Measurements from ENCODE around the gene DUS3L. TPM values are rescaled to one million over a fixed set of nuclear protein-coding genes. Genes with fewer than 3 reads are reported as not detected.

DUS3L gene
- total RNA-seq, 1 experiment from 2014 or later, result 24.7 TPM

GRCh38 chr19:5822181-5822844 lies 31.4 kb upstream of the DUS3L start:
- no peak for DNase-seq (ENCODE audit: low read depth)

DNA sequence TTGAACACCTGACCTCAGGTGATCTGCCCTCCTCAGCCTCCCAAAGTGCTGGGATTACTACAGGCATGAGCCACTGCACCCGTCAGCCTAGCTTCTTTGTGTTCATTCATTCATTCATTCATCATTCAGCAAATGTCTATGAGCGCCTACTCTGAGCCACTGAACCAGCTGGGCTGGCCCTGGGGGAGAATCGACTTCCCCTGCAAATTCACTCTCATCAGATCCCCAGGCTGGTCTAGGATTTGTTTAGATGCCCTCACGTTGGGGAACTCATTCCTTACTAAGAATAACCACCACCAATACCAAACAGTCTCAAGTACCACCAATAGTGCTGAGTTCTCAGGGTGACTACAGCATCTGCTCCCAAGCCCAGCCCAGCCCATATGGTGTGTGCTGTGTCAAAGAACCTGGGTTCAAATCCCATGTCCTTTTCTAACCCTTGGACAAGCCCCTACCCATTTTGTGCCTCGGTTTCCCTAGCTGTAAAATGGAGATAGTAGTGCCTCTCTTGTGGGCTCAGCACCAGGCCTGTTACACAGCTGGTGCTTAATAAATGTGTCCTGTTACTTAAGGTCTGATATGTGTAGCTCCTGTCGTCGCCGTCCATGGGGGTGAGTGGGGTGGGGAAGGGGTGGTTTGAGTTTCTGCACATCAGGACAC lies 30.7 kb upstream of the DUS3L start:
- no peak for DNase-seq (ENCODE audit: low read depth)

- DNase-seq (ENCODE audit: low read depth), result no peak
These were observed 29.8 kb upstream of the DUS3L start for GRCh38 chr19:5820785-5821184.

DNA sequence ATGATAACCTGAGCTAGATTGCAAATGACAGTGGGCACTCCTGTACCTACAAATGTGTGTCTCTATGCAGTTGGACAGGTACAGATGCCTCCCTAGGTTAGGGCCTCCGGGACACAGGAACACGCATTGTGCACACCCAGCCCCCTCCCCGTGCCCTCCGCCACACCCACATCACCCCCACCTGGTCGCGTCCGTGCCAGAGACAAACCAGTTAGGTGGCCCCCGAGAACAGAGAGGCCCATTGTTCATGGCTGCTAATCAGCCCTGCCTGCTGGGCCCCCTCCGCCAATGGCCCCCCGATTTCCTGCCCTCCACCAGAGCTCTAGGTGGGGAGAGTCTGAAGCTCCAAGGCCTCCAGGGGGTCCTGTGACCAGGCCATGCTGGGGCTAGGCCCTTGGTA lies 27.6 kb upstream of the DUS3L start:
- DNase-seq (ENCODE audit: low read depth), result no peak

DNA sequence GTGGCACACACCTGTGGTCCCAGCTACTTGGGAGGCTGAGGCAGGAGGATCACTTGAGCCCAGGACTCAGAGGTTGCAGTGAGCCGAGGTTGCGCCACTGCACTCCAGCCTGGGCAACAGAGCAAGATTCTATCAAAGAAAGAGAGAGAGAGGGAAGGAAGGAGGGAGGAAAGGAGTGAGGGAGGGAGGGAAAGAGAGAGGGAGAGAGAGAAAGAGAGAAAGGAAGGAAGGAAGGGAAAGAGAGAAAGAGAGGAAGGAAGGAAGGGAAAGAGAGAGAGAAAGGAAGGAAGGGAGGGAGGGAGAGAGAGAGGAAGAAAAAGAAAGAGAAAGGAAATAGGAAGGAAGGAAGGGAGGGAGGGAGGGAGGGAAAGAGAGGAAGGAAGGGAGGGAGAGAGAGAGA lies 26.3 kb upstream of the DUS3L start:
- DNase-seq (ENCODE audit: low read depth), result no peak

DNA sequence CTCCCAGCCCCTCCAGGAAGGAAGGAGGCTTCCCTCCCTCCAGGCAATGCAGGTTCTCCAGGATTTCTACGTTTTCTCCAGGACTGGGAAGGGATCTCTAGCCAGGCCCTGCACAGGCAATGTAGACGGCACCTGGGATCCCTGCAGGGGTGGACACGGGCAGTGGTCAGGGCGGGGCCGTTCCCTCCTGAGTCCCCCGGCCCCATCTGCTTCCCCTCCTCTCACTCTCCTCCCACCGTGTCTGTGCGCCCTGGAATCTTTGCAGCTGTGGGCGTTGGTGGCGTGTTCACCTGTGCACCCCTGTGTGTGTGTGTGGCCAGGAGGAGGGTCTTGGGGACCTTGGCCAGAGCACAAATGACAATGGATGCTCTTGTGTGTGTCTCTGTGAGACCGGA lies 23.9 kb upstream of the DUS3L start:
- DNase-seq (ENCODE audit: low read depth), result no peak

- no peak for DNase-seq (ENCODE audit: low read depth)
These were observed 23.3 kb upstream of the DUS3L start for GRCh38 chr19:5814123-5814851.

DNA sequence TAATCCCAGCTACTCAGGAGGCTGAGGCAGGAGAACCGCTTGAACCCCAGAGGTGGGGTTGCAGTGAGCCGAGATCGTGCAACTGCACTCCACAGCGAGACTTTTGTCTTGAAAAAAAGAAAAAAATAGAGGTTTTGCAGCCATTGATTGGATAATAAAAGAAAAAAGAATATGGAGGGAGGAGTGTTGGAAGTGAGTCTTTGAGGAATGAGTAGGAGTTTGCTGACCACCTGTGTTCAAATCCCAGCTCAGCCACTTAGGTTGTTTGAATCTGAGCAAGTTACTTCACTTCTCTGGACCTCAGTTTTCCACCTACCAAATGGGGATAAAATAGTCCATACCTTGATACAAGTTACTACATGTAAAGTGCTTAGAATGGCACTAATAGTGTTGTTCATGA lies 20.2 kb upstream of the DUS3L start:
- no peak for DNase-seq (ENCODE audit: low read depth)

GRCh38 chr19:5809469-5809868 lies 18.5 kb upstream of the DUS3L start:
- DNase-seq (ENCODE audit: low read depth), result no peak

GRCh38 chr19:5809053-5809452 lies 18.1 kb upstream of the DUS3L start:
- DNase-seq (ENCODE audit: low read depth), result no peak

GRCh38 chr19:5808120-5808816 lies 17.3 kb upstream of the DUS3L start:
- no peak for DNase-seq (ENCODE audit: low read depth)

- DNase-seq (ENCODE audit: low read depth), result no peak
These were observed 15.9 kb upstream of the DUS3L start for GRCh38 chr19:5806905-5807304.

DNA sequence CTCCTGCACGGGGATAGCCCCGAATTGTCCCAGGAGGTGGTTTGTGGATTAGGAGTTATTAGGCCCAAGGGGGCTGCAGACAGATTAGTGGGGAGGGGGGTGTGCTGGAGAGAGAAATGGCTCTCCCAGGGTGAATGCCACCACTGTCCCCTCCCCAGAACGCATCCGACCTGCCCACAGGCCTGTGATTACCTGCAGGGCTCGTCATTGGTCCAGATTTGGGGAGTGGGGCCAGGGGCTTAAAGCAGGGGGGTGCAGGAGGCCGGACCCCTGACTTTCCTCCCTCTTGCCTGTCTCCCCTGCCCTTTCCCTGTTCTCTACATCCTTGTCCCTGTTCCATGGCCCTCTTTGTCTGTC lies 15.1 kb upstream of the DUS3L start:
- no peak for DNase-seq (ENCODE audit: low read depth)

- DNase-seq (ENCODE audit: low read depth), result peak; percentile 59
These were observed 14.6 kb upstream of the DUS3L start for GRCh38 chr19:5805462-5806132.

- no peak for DNase-seq (ENCODE audit: low read depth)
These were observed 13.8 kb upstream of the DUS3L start, which contains the start of gene NRTN for GRCh38 chr19:5804516-5805461. NRTN (plus strand) TSS chr19:5805067; CDS start chr19:5824166, 19,099 bp downstream.

- DNase-seq (ENCODE audit: low read depth), result peak; percentile 80
These were observed 13.0 kb upstream of the DUS3L start for GRCh38 chr19:5803752-5804515.

GRCh38 chr19:5803441-5803751 lies 12.4 kb upstream of the DUS3L start:
- no peak for DNase-seq (ENCODE audit: low read depth)

DNA sequence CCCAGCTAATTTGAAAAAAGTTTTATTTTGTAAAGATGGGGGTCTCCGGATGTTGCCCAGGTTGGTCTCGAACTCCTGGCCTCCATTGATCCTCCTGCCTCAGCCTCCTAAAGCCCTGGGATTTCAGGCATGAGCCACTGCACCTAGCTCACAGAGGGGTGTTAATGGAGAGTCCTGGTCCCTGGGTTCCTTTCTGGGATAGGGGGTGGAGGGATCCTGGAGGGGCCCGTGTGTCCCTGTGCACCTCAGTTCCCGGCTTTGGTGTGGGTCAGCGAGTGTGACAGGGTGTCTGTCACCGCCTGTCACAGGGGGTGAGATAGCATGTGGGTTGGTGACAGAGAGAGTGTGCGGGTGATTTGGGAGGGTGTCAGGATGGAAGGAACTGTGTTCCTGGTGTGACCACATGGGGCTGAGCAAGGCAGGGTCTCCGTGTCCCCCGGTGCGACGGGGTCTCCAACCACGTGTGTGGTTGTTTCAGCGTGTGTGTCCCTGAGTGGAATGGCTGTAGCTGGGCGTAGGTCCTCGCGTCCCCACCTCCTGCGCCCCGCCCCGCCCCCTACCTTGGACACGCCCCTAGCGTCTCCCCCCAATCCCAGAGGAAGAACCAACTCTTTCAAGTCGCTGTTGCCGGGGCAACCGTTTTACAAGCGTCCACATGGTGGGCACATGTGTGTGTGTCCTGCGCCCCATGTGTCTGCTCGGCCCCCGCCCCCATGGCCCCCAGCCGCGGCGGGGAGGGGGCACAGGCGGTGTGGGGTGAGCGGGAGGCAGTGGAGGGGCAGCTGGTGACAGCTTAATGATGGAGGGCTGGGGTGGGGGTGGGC lies 11.0 kb upstream of the DUS3L start:
- peak; percentile 45 for DNase-seq (ENCODE audit: low read depth)

Data from M059J (cell line).